ENCODE data around the gene BAMBI. TPM values are rescaled to one million over a fixed set of nuclear protein-coding genes. Genes with fewer than 3 reads are reported as not detected.

The BAMBI gene
- total RNA-seq, 1 experiment from 2014 or later = 31.9 TPM

GRCh38 chr10:28717656-28718201 lies 40.4 kb downstream of the BAMBI start:
- intact Hi-C loops (cut with micrococcal nuclease; ENCODE audit: unreplicated experiment) = no loop called here
- no TSS peak for BruUV-seq (replicated peaks)
- Histone ChIP-seq H3K27me3 (replicated peaks; ENCODE audit: insufficient read depth, low read depth, low read length, poor library complexity) (no peaks in the 10 kb centered on the region), H3K36me3 (ENCODE audit: insufficient read depth, low read length, poor library complexity, severe bottlenecking) (no peaks in the 10 kb centered on the region), H3K4me3 (ENCODE audit: low read depth, low read length, poor library complexity, severe bottlenecking) (no peak overlapping the region), H3K9me3 (ENCODE audit: low read depth, low read length, poor library complexity, severe bottlenecking) (no peaks in the 10 kb centered on the region), H3K4me1 (ENCODE audit: insufficient read depth, low read length, poor library complexity, severe bottlenecking) (peaks cover 28% of the 10 kb centered on the region), H3K27ac (ENCODE audit: low read depth, low read length, poor library complexity, severe bottlenecking) (no peak overlapping the region)
- POLR2A ChIA-PET (ENCODE audit: low non-redundant PET) = interaction anchor here (0.7 kb wide), 1 partner anchor 536 kb away, joined by 6 read pairs; no protein-coding TSS in a partner anchor
- DNase-seq (ENCODE audit: low spot score) = peak; percentile 67
- TF ChIP-seq EZH2 (IDR thresholded peaks at IDR 0.05; ENCODE audit: borderline replicate concordance, low read depth, low read length, poor library complexity, severe bottlenecking) (no peak), CTCF (conservative IDR thresholded peaks at IDR 0.05; ENCODE audit: low read depth, low read length) (no peak)
- CTCF ChIA-PET = interaction anchor here (1.0 kb wide), 1 partner anchor 44 kb away, joined by 3 read pairs; no protein-coding TSS in a partner anchor

GRCh38 chr10:28719789-28720436 lies 42.6 kb downstream of the BAMBI start:
- ChIA-PET POLR2A (ENCODE audit: low non-redundant PET) (interaction anchor here (0.6 kb wide), 2 partner anchors 74 to 905 kb away, joined by 3 to 4 read pairs; no protein-coding TSS in a partner anchor), CTCF (no interaction called here)
- TF ChIP-seq EZH2 (IDR thresholded peaks at IDR 0.05; ENCODE audit: borderline replicate concordance, low read depth, low read length, poor library complexity, severe bottlenecking) (no peak), CTCF (conservative IDR thresholded peaks at IDR 0.05; ENCODE audit: low read depth, low read length) (no peak)
- Histone ChIP-seq H3K4me3 (ENCODE audit: low read depth, low read length, poor library complexity, severe bottlenecking) (no peak overlapping the region), H3K27me3 (replicated peaks; ENCODE audit: insufficient read depth, low read depth, low read length, poor library complexity) (no peaks in the 10 kb centered on the region), H3K27ac (ENCODE audit: low read depth, low read length, poor library complexity, severe bottlenecking) (peak overlapping the region; percentile 60), H3K4me1 (ENCODE audit: insufficient read depth, low read length, poor library complexity, severe bottlenecking) (peaks cover 30% of the 10 kb centered on the region), H3K9me3 (ENCODE audit: low read depth, low read length, poor library complexity, severe bottlenecking) (no peaks in the 10 kb centered on the region), H3K36me3 (ENCODE audit: insufficient read depth, low read length, poor library complexity, severe bottlenecking) (no peaks in the 10 kb centered on the region)
- intact Hi-C loops (cut with micrococcal nuclease; ENCODE audit: unreplicated experiment) = no loop called here
- no TSS peak for BruUV-seq (replicated peaks)
- DNase-seq (ENCODE audit: low spot score) = peak; percentile 78

- Histone ChIP-seq H3K36me3 (ENCODE audit: insufficient read depth, low read length, poor library complexity, severe bottlenecking) (no peaks in the 10 kb centered on the region), H3K9me3 (ENCODE audit: low read depth, low read length, poor library complexity, severe bottlenecking) (no peaks in the 10 kb centered on the region), H3K27me3 (replicated peaks; ENCODE audit: insufficient read depth, low read depth, low read length, poor library complexity) (no peaks in the 10 kb centered on the region), H3K4me1 (ENCODE audit: insufficient read depth, low read length, poor library complexity, severe bottlenecking) (peaks cover 30% of the 10 kb centered on the region), H3K4me3 (ENCODE audit: low read depth, low read length, poor library complexity, severe bottlenecking) (peak overlapping the region; percentile 38), H3K27ac (ENCODE audit: low read depth, low read length, poor library complexity, severe bottlenecking) (peak overlapping the region; percentile 1)
- TF ChIP-seq EZH2 (IDR thresholded peaks at IDR 0.05; ENCODE audit: borderline replicate concordance, low read depth, low read length, poor library complexity, severe bottlenecking) = no peak
- no peak for TF ChIP-seq CTCF (conservative IDR thresholded peaks at IDR 0.05; ENCODE audit: low read depth, low read length)
- intact Hi-C loops (cut with micrococcal nuclease; ENCODE audit: unreplicated experiment) = no loop called here
- ChIA-PET POLR2A (ENCODE audit: low non-redundant PET) (interaction anchor here (0.7 kb wide), 1 partner anchor 32 kb away, joined by 4 read pairs; no protein-coding TSS in a partner anchor), CTCF (no interaction called here)
- peak; percentile 25 for DNase-seq (ENCODE audit: low spot score)
- BruUV-seq (replicated peaks) = no TSS peak
Measured at GRCh38 chr10:28721318-28721951, 44.1 kb downstream of the BAMBI start.

All from A673 (cell line).